Measurements from ENCODE around the gene DNAJB1. TPM values are rescaled to one million over a fixed set of nuclear protein-coding genes. Genes with fewer than 3 reads are reported as not detected.
A peak's percentile ranks its signal among the peaks of the same experiment; 100 is the strongest.

DNAJB1 gene
- total and polyA plus RNA-seq, 2 experiments from 2014 or later = 101 to 124 TPM

GRCh38 chr19:14492756-14493337 is 25.4 kb downstream of the DNAJB1 start:
- in situ Hi-C loops (cut with MboI) = no loop called here
- H3K4me2 ChIP-seq (ENCODE audit: unreplicated experiment) = no peak overlapping the region
- 63 to 76% methylated on average over 5 of the region's 5 CpGs for WGBS, 2 experiments (ENCODE audit: low coverage in 1 of 2, low lambda C conversion rate in 2 of 2, missing lambda C conversion rate in 2 of 2)
- H3K9me2 ChIP-seq (ENCODE audit: insufficient read depth) = no peaks in the 10 kb centered on the region
- H3K27ac ChIP-seq = no peak overlapping the region
- no peak overlapping the region for H3K9ac ChIP-seq
- DNase-seq = no peak
- H2AFZ ChIP-seq = no peak overlapping the region
- H3K9me3 ChIP-seq (ENCODE audit: low read depth) = no peaks in the 10 kb centered on the region
- peaks cover 9% of the 10 kb centered on the region for H3F3A ChIP-seq (ENCODE audit: insufficient read depth)
- H3K4me3 ChIP-seq = no peak overlapping the region
- peaks cover 18% of the 10 kb centered on the region for H3K4me1 ChIP-seq (ENCODE audit: insufficient read depth)
- no peaks in the 10 kb centered on the region for H3K27me3 ChIP-seq (replicated peaks; ENCODE audit: insufficient read depth)
- no peak for TF ChIP-seq EZH2phosphoT487 (IDR thresholded peaks at IDR 0.05; ENCODE audit: insufficient read depth, low read depth)
- H3K79me2 ChIP-seq (ENCODE audit: insufficient read depth) = peaks cover 65% of the 10 kb centered on the region
- no peaks in the 10 kb centered on the region for H3K36me3 ChIP-seq (ENCODE audit: low read depth)
- H4K20me1 ChIP-seq (ENCODE audit: insufficient read depth) = no peaks in the 10 kb centered on the region

GRCh38 chr19:14487370-14488125 is 30.6 kb downstream of the DNAJB1 start:
- Histone ChIP-seq H3K4me1 (ENCODE audit: insufficient read depth) (no peaks in the 10 kb centered on the region), H3K9me3 (ENCODE audit: low read depth) (no peaks in the 10 kb centered on the region), H3K4me3 (no peak overlapping the region), H3K9me2 (ENCODE audit: insufficient read depth) (no peaks in the 10 kb centered on the region), H3K27ac (no peak overlapping the region), H3K27me3 (replicated peaks; ENCODE audit: insufficient read depth) (no peaks in the 10 kb centered on the region), H2AFZ (no peak overlapping the region), H3K36me3 (ENCODE audit: low read depth) (peaks cover 8% of the 10 kb centered on the region; the same call in 1 of the 2 replicates), H3K79me2 (ENCODE audit: insufficient read depth) (peaks cover 63% of the 10 kb centered on the region), H3K4me2 (ENCODE audit: unreplicated experiment) (no peak overlapping the region), H3F3A (ENCODE audit: insufficient read depth) (peaks cover 4% of the 10 kb centered on the region; the same call in 1 of the 2 replicates), H4K20me1 (ENCODE audit: insufficient read depth) (no peaks in the 10 kb centered on the region), H3K9ac (no peak overlapping the region)
- no peak for DNase-seq
- TF ChIP-seq EZH2phosphoT487 (IDR thresholded peaks at IDR 0.05; ENCODE audit: insufficient read depth, low read depth) (no peak), EZH2 (IDR thresholded peaks at IDR 0.05; ENCODE audit: insufficient read depth, poor library complexity, severe bottlenecking) (no peak)
- WGBS, 2 experiments (ENCODE audit: low coverage in 1 of 2, low lambda C conversion rate in 2 of 2, missing lambda C conversion rate in 2 of 2) = 79 to 81% methylated on average over 16 of the region's 16 CpGs
- in situ Hi-C loops (cut with MboI) = no loop called here

- Histone ChIP-seq H3K9me3 (ENCODE audit: low read depth) (no peaks in the 10 kb centered on the region), H3K27ac (no peak overlapping the region), H4K20me1 (ENCODE audit: insufficient read depth) (no peaks in the 10 kb centered on the region), H3K4me3 (no peak overlapping the region), H3F3A (ENCODE audit: insufficient read depth) (peaks cover 10% of the 10 kb centered on the region; the same call in 1 of the 2 replicates), H3K27me3 (replicated peaks; ENCODE audit: insufficient read depth) (no peaks in the 10 kb centered on the region), H3K36me3 (ENCODE audit: low read depth) (peaks cover 22% of the 10 kb centered on the region; the same call in 1 of the 2 replicates), H3K9me2 (ENCODE audit: insufficient read depth) (no peaks in the 10 kb centered on the region), H2AFZ (no peak overlapping the region), H3K4me2 (ENCODE audit: unreplicated experiment) (no peak overlapping the region), H3K9ac (no peak overlapping the region), H3K4me1 (ENCODE audit: insufficient read depth) (0 out of 2 replicates have a peak, but pooled peaks cover 2% of the 10 kb centered on the region), H3K79me2 (ENCODE audit: insufficient read depth) (peaks cover 25% of the 10 kb centered on the region)
- WGBS, 2 experiments (ENCODE audit: low coverage in 1 of 2, low lambda C conversion rate in 2 of 2, missing lambda C conversion rate in 2 of 2) = 95 to 98% methylated on average over 10 to 18 of the region's 18 CpGs
- TF ChIP-seq EZH2phosphoT487 (IDR thresholded peaks at IDR 0.05; ENCODE audit: insufficient read depth, low read depth) (no peak), EZH2 (IDR thresholded peaks at IDR 0.05; ENCODE audit: insufficient read depth, poor library complexity, severe bottlenecking) (no peak)
- in situ Hi-C loops (cut with MboI) = no loop called here
- no peak for DNase-seq
Observed at GRCh38 chr19:14482172-14482941, 35.8 kb downstream of the DNAJB1 start.

- no peak overlapping the region for H3K9ac ChIP-seq
- no peaks in the 10 kb centered on the region for H4K20me1 ChIP-seq (ENCODE audit: insufficient read depth)
- no peaks in the 10 kb centered on the region for H3K9me2 ChIP-seq (ENCODE audit: insufficient read depth)
- no peaks in the 10 kb centered on the region for H3K9me3 ChIP-seq (ENCODE audit: low read depth)
- H3K4me1 ChIP-seq (ENCODE audit: insufficient read depth) = peaks cover 6% of the 10 kb centered on the region
- WGBS, 2 experiments (ENCODE audit: low coverage in 1 of 2, low lambda C conversion rate in 2 of 2, missing lambda C conversion rate in 2 of 2) = 84 to 88% methylated on average over 5 of the region's 5 CpGs
- in situ Hi-C loops (cut with MboI) = no loop called here
- no peak overlapping the region for H2AFZ ChIP-seq
- peaks cover 14% of the 10 kb centered on the region; the same call in 1 of the 2 replicates for H3K36me3 ChIP-seq (ENCODE audit: low read depth)
- peak; percentile 33 for DNase-seq
- no peak overlapping the region for H3K4me2 ChIP-seq (ENCODE audit: unreplicated experiment)
- H3K79me2 ChIP-seq (ENCODE audit: insufficient read depth) = peaks cover 11% of the 10 kb centered on the region
- H3K27ac ChIP-seq = no peak overlapping the region
- H3K4me3 ChIP-seq = no peak overlapping the region
- peaks cover 6% of the 10 kb centered on the region; the same call in 1 of the 2 replicates for H3F3A ChIP-seq (ENCODE audit: insufficient read depth)
- H3K27me3 ChIP-seq (replicated peaks; ENCODE audit: insufficient read depth) = no peaks in the 10 kb centered on the region
- no peak for TF ChIP-seq EZH2 (IDR thresholded peaks at IDR 0.05; ENCODE audit: insufficient read depth, poor library complexity, severe bottlenecking)
- no peak for TF ChIP-seq EZH2phosphoT487 (IDR thresholded peaks at IDR 0.05; ENCODE audit: insufficient read depth, low read depth)
Observed at GRCh38 chr19:14480700-14481079, 37.5 kb downstream of the DNAJB1 start.

Data from GM23248 (cell line).